ENCODE data around the gene TOM1L2. TPM values are rescaled to one million over a fixed set of nuclear protein-coding genes. Genes with fewer than 3 reads are reported as not detected.

Gene TOM1L2
- total RNA-seq, 4 donors from 2014 or later, result 55.7 to 97.1 (median 73.3) TPM

DNA sequence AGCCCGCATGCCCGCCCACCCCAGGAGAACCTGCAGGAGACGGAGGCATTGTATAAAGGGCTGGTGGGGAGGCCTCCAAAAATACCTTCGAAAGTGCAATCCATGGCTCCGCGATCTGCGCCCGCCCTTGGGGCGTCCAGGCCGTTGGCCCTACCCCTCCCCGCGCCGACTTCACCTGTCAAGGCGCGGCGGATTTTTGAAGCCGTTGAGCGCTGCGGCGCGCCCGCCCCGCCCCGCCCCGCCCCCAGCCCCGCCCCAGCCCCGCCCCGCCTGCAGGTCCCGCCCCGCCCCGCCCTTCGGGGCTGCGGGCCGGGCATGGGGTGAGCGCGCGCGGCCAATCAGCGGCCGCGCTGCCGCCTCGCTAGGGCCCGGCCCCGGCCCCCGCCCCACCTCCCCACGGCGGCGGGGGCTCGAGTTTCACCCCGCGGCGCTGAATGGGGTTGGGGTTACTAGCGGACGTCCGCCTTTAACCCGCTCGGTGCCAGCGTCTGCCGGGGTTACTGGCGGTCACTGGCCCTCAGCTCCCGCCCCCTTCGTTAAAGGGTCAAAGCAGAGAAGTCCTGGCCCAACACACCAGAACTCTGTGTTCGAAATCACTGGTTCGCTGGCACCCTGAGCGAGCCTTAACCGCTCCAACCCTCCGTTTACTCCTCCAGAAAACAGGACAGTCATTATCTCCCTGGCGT lies 148.6 kb downstream of the TOM1L2 start:
- TF ChIP-seq POLR2A (IDR thresholded peaks at IDR 0.05) (peak; percentile 60 to 91), CTCF (IDR thresholded peaks at IDR 0.05 in 4 of 5, conservative IDR thresholded peaks at IDR 0.05 in 1 of 5) (no peak)
- Histone ChIP-seq H3K27me3 (no peaks in the 10 kb centered on the region), H3K36me3 (peaks cover 0 to 9% of the 10 kb centered on the region in 2 donors), H3K4me1 (peaks cover 74 to 86% of the 10 kb centered on the region in 2 donors), H3K4me3 (peak overlapping the region; percentile 57 to 83 (median 64)), H3K27ac (peak overlapping the region; percentile 93 to 97 (median 96)), H3K9me3 (no peaks in the 10 kb centered on the region)
- DNase-seq, result peak; percentile 79 to 93
- ATAC-seq, result peak; percentile 68 to 73
- in situ Hi-C loops (cut with MboI; ENCODE audit: low sequenced_read_pairs in 4 of 4) (no loop called here), intact Hi-C loops (cut with DNase I; ENCODE audit: low total_unique reads) (loop anchor here (1.0 to 2.0 kb wide), 2 partner anchors 13 to 41 kb away; partner anchors contain the start of gene SREBF1)

GRCh38 chr17:17822616-17823015 lies 149.6 kb downstream of the TOM1L2 start:
- no peak for DNase-seq
- peak in 1 of 2 donors; percentile 1 for ATAC-seq
- peaks cover 0 to 15% of the 10 kb centered on the region in 2 donors for H3K36me3 ChIP-seq
- TF ChIP-seq POLR2A (IDR thresholded peaks at IDR 0.05) (peak in 1 of 2 donors; percentile 27), CTCF (IDR thresholded peaks at IDR 0.05 in 4 of 5, conservative IDR thresholded peaks at IDR 0.05 in 1 of 5) (no peak)
- intact Hi-C loops (cut with DNase I; ENCODE audit: low total_unique reads) (loop anchor here (1.0 to 2.0 kb wide), 2 partner anchors 14 to 40 kb away; partner anchors contain the start of gene SREBF1), in situ Hi-C loops (cut with MboI; ENCODE audit: low sequenced_read_pairs in 4 of 4) (no loop called here)
- no peaks in the 10 kb centered on the region for H3K27me3 ChIP-seq
- peak overlapping the region; percentile 88 to 96 (median 94) for H3K27ac ChIP-seq
- H3K9me3 ChIP-seq, result no peaks in the 10 kb centered on the region
- H3K4me1 ChIP-seq, result peaks cover 79 to 87% of the 10 kb centered on the region in 2 donors
- peak overlapping the region; percentile 57 to 83 (median 64) for H3K4me3 ChIP-seq

DNA sequence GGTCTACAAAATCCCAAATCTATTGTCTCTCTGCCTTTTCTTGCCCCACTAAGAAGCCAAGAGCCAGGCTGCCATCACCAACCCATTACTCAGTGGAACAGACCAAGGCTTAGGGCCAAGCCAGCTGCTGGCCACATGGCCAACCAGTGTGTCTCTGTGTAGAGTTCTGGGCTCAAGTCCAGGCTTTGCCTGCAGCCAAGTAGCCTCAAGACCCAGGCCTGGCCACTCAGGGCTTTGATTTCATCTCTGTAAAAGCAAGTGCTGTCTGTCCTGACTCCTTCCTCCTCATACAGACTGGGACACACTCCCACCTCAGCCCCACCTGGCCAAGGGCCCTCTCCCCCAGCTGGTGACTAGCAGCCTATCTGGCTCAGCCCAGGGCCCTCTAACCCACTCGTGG lies 150.0 kb downstream of the TOM1L2 start:
- Histone ChIP-seq H3K4me1 (peaks cover 80 to 88% of the 10 kb centered on the region in 2 donors), H3K27ac (peak overlapping the region; percentile 88 to 96 (median 94)), H3K4me3 (peak overlapping the region; percentile 57 to 83 (median 64)), H3K9me3 (no peaks in the 10 kb centered on the region), H3K27me3 (no peaks in the 10 kb centered on the region), H3K36me3 (peaks cover 0 to 19% of the 10 kb centered on the region in 2 donors)
- intact Hi-C loops (cut with DNase I; ENCODE audit: low total_unique reads) (loop anchor here (2.0 kb wide), 1 partner anchor 39 kb away; no protein-coding TSS in a partner anchor), in situ Hi-C loops (cut with MboI; ENCODE audit: low sequenced_read_pairs in 4 of 4) (no loop called here)
- ATAC-seq, result peak; percentile 55 to 68
- DNase-seq, result peak; percentile 87 to 95
- TF ChIP-seq CTCF (IDR thresholded peaks at IDR 0.05 in 4 of 5, conservative IDR thresholded peaks at IDR 0.05 in 1 of 5) (no peak), POLR2A (IDR thresholded peaks at IDR 0.05) (peak; percentile 55 to 85)

DNA sequence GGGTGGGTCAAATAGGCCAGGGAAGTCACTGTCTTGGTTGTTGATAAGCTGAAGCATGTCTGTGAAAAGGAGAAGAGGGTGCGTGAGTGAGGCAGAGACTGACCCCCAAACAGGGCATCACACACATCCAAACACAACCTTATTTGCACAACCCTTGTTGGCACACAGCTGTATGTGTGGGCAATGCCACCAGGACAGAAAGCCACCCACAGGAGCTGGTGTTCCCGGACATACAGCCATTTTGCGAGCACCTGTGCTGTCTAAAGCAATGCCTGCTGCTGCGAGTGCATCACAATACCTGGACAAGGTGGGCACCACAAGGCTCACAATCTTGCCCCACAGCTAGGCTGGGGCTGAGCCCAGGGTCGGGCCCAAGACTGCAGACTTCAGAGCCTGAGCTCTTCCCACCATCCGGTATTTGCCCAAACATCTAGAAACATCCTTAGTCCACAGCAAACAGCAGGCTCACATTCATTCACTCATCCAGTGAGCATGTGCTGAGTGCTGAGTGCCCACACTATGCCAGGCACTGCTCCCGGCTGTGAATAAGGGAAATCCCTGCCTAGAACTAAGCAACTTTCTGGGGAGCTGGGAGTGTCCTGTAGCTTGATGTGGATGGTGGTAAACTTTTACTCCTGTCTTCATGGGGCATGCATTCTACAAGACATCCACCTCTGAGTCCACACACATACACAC lies 151.6 kb downstream of the TOM1L2 start:
- intact Hi-C loops (cut with DNase I; ENCODE audit: low total_unique reads), result no loop called here

More for the DNA sequence above, 151.6 kb downstream of the TOM1L2 start:
- DNase-seq (no peak), ATAC-seq (no peak)
- Histone ChIP-seq H3K36me3 (peaks cover 0 to 22% of the 10 kb centered on the region in 2 donors), H3K27me3 (no peaks in the 10 kb centered on the region), H3K4me1 (peaks cover 74 to 83% of the 10 kb centered on the region in 2 donors), H3K4me3 (no peak overlapping the region), H3K9me3 (no peaks in the 10 kb centered on the region), H3K27ac (peak overlapping the region; percentile 88 to 96 (median 94))
- in situ Hi-C loops (cut with MboI; ENCODE audit: low sequenced_read_pairs in 4 of 4), result no loop called here
- TF ChIP-seq CTCF (IDR thresholded peaks at IDR 0.05 in 4 of 5, conservative IDR thresholded peaks at IDR 0.05 in 1 of 5) (no peak), POLR2A (IDR thresholded peaks at IDR 0.05) (no peak)
